Activated T-cell treated with anti-CD3 and anti-CD28 coated beads, Interleukin-2, amount 50 U/mL, for 4 hours (primary cell): ENCODE measurements around the gene NDUFA12. TPM values are rescaled to one million over a fixed set of nuclear protein-coding genes. Genes with fewer than 3 reads are reported as not detected.

Source experiments
- ATAC-seq, 2 donors: fragments of 200-7000 bp; cut with Tn5 transposase; one replicate each; pipeline ENCODE4 v1.10.0; 2021
- DNase-seq: peaks from one replicate; pipeline ENCODE4 v3.0.0-alpha.2; 2020
- H3K27me3 Mint-ChIP-seq: one replicate; pipeline ENCODE4 v1.8.0; 2021; ENCODE audit warnings: low read depth, mixed read lengths
- H3K36me3 Mint-ChIP-seq: one replicate; pipeline ENCODE4 v1.8.0; 2022; ENCODE audit warnings: mixed read lengths; ENCODE audit not compliant: insufficient read depth
- H3K4me1 Mint-ChIP-seq: one replicate; pipeline ENCODE4 v1.8.0; 2021; ENCODE audit warnings: low read depth, mixed read lengths
- H3K4me3 Mint-ChIP-seq: one replicate; pipeline ENCODE4 v1.8.0; 2021; ENCODE audit warnings: mild to moderate bottlenecking, moderate library complexity, mixed read lengths
- H3K9me3 Mint-ChIP-seq: one replicate; pipeline ENCODE4 v1.8.0; 2021; ENCODE audit warnings: mixed read lengths
- total RNA-seq, 3 donors: library from RNA; stranded (reverse); gene quantifications; one replicate each; pipeline ENCODE4 v1.2.1, GENCODE V29; 2021

The NDUFA12 gene
- total RNA-seq, 3 donors from 2014 or later = 141 to 155 (median 151) TPM

- H3K4me3 Mint-ChIP-seq = no peak overlapping the region
- H3K36me3 Mint-ChIP-seq = peaks cover 33% of the 10 kb centered on the region
- ATAC-seq (no peak), DNase-seq (no peak)
- H3K9me3 Mint-ChIP-seq = no peaks in the 10 kb centered on the region
- peaks cover 7% of the 10 kb centered on the region for H3K4me1 Mint-ChIP-seq
- H3K27me3 Mint-ChIP-seq = no peaks in the 10 kb centered on the region
These were observed 32.9 kb downstream of the NDUFA12 start for GRCh38 chr12:94970560-94970959.

- Mint-ChIP-seq H3K4me3 (no peak overlapping the region), H3K4me1 (peaks cover 6% of the 10 kb centered on the region), H3K36me3 (peaks cover 28% of the 10 kb centered on the region), H3K27me3 (no peaks in the 10 kb centered on the region), H3K9me3 (no peaks in the 10 kb centered on the region)
- DNase-seq (no peak), ATAC-seq (no peak)
These were observed 34.1 kb downstream of the NDUFA12 start for GRCh38 chr12:94969424-94969823.

- Mint-ChIP-seq H3K9me3 (no peaks in the 10 kb centered on the region), H3K36me3 (peaks cover 15% of the 10 kb centered on the region), H3K4me3 (no peak overlapping the region), H3K27me3 (no peaks in the 10 kb centered on the region), H3K4me1 (peaks cover 1% of the 10 kb centered on the region)
- ATAC-seq (no peak), DNase-seq (no peak)
These were observed 37.4 kb downstream of the NDUFA12 start for GRCh38 chr12:94965982-94966630.

DNA sequence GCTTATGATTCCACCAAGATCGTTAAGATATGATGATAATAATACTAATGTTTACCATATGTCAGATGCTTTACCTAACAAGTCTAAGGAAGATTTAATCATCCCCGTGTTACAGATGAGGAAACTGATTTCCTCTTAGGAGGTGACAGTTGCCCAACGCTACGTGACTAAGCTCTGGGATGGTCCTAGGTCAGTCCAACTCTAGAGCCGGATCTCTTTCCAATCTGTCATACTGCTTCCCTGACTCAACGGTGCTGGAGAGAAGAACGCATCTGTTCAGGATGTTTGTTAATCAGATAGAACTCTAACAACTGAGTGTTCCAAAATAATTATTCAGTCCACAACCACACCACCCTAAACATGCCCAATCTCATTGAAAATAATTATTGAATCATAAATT is 39.8 kb downstream of the NDUFA12 start:
- H3K9me3 Mint-ChIP-seq = no peaks in the 10 kb centered on the region
- ATAC-seq = no peak
- no peaks in the 10 kb centered on the region for H3K27me3 Mint-ChIP-seq
- peaks cover 4% of the 10 kb centered on the region for H3K36me3 Mint-ChIP-seq
- DNase-seq = no peak
- no peaks in the 10 kb centered on the region for H3K4me1 Mint-ChIP-seq
- H3K4me3 Mint-ChIP-seq = no peak overlapping the region

GRCh38 chr12:94962670-94963069 is 40.8 kb downstream of the NDUFA12 start:
- Mint-ChIP-seq H3K4me3 (no peak overlapping the region), H3K9me3 (no peaks in the 10 kb centered on the region), H3K36me3 (peaks cover 1% of the 10 kb centered on the region), H3K27me3 (no peaks in the 10 kb centered on the region), H3K4me1 (no peaks in the 10 kb centered on the region)
- ATAC-seq (no peak), DNase-seq (no peak)

DNA sequence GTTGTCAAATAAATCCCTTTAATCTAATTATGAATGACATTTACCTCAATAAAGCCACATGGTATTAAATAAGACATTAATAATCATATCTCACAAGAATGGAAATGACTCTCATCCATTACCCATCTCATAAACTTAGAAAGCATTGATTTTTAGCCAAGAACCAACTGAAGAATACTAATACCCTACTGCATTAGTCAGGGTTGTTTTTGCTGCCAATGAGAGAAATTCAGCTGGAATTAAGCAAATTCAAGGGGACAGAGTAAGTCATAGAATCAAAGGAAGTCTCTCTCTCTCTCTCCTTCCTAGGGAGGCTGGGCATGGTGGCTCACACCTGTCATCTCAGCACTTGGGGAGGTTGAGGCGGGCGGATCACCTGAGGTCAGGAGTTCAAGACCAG is 41.6 kb downstream of the NDUFA12 start:
- ATAC-seq = no peak

GRCh38 chr12:94961256-94961824 is 42.2 kb downstream of the NDUFA12 start:
- no peaks in the 10 kb centered on the region for H3K27me3 Mint-ChIP-seq
- no peaks in the 10 kb centered on the region for H3K4me1 Mint-ChIP-seq
- no peak for ATAC-seq

More for the DNA sequence above, 41.6 kb downstream of the NDUFA12 start:
- no peaks in the 10 kb centered on the region for H3K27me3 Mint-ChIP-seq
- no peak for DNase-seq
- H3K4me1 Mint-ChIP-seq = no peaks in the 10 kb centered on the region
- H3K4me3 Mint-ChIP-seq = no peak overlapping the region
- no peaks in the 10 kb centered on the region for H3K36me3 Mint-ChIP-seq
- no peaks in the 10 kb centered on the region for H3K9me3 Mint-ChIP-seq

DNA sequence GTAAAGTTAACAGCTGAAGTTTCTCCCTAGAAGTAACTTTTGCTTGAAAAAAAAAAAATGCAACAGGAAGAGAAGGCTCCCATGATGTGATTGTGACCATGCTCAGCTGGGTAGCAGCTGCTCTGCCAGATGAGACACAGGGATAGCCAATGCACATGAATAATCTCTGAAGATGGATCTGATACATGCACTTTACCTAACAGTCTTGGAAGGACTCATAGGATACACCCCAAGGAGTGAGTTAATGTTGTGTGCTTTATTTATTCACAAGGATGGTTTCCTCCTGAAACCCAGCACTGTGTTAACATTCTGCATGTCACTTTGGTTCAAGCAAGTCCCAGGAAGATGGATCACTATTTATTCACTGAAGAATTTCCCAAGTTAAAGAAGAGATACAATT is 46.5 kb downstream of the NDUFA12 start:
- ATAC-seq = no peak
- Mint-ChIP-seq H3K9me3 (no peaks in the 10 kb centered on the region), H3K4me3 (no peak overlapping the region), H3K27me3 (peaks cover 6% of the 10 kb centered on the region), H3K36me3 (no peaks in the 10 kb centered on the region), H3K4me1 (no peaks in the 10 kb centered on the region)
- no peak for DNase-seq

More at GRCh38 chr12:94961256-94961824, 42.2 kb downstream of the NDUFA12 start:
- no peaks in the 10 kb centered on the region for H3K9me3 Mint-ChIP-seq
- no peak overlapping the region for H3K4me3 Mint-ChIP-seq
- no peaks in the 10 kb centered on the region for H3K36me3 Mint-ChIP-seq
- no peak for DNase-seq

DNA sequence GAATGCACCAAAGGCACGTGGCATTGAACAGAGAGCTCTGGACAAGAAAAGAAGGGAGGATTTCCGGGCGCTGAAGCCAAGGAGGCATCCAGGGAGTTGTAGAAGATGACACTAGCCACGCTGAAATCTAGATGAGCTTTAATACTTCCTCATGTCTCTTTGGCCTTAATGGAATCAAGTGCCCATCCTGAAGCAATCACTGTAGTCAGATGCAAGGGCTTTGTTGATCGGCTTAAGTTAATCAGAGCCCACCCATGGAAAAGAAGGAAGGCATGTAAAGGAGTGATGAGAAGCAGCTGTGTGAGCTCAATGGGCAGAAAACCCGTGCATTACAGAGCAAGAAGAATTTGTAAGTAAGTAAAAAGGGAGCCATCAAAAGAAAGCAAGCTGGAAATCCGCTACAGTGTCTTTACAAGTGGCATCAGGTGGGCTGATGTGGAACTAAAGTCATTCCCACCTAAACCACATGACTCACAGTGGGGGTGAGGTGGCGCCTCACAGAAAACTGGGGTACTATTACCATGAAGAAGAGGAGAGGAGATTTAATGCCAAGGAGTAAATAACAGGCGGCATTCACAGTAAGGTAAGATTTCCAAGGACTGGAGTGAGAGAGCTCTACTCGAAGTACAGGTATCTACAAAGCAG is 48.4 kb downstream of the NDUFA12 start:
- Mint-ChIP-seq H3K36me3 (no peaks in the 10 kb centered on the region), H3K27me3 (peaks cover 7% of the 10 kb centered on the region), H3K4me3 (no peak overlapping the region), H3K4me1 (no peaks in the 10 kb centered on the region), H3K9me3 (no peaks in the 10 kb centered on the region)
- DNase-seq = no peak
- ATAC-seq = no peak

DNA sequence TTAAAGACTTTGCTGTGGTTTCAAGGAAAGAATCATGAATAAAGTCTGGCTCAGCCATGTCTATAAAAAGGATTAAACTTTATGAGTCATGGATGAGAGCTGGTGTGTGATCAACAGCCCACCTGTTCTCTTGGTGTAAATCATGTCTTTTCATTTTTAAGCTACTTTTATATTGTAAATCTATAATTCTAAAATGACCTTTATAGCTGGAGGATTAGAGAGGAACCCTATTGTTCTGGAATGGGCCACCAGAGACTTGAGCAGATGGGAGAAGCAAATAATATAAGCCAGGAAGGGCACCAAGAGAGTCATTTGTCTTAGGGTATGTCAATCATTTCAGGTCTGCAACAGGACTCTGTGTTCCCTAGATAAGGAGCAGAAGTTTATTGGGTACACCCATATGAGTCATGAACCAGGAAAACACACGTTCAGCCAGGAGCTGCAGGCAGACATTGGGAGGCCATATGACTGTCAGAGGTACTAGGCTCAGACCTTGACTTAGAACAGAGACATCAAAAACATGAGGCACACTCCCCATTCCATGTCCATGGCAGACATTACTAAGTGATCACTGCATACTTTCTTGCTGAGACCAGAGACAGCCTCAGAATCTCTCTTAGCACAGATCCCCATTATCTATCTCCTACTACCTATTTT is 49.3 kb downstream of the NDUFA12 start:
- H3K4me1 Mint-ChIP-seq = no peaks in the 10 kb centered on the region
- ATAC-seq = no peak
- H3K27me3 Mint-ChIP-seq = peaks cover 8% of the 10 kb centered on the region
- DNase-seq = no peak
- H3K4me3 Mint-ChIP-seq = no peak overlapping the region
- no peaks in the 10 kb centered on the region for H3K9me3 Mint-ChIP-seq
- H3K36me3 Mint-ChIP-seq = no peaks in the 10 kb centered on the region

- no peak for ATAC-seq
- peaks cover 9% of the 10 kb centered on the region for H3K27me3 Mint-ChIP-seq
These were observed 51.2 kb downstream of the NDUFA12 start for GRCh38 chr12:94952325-94952724.

DNA sequence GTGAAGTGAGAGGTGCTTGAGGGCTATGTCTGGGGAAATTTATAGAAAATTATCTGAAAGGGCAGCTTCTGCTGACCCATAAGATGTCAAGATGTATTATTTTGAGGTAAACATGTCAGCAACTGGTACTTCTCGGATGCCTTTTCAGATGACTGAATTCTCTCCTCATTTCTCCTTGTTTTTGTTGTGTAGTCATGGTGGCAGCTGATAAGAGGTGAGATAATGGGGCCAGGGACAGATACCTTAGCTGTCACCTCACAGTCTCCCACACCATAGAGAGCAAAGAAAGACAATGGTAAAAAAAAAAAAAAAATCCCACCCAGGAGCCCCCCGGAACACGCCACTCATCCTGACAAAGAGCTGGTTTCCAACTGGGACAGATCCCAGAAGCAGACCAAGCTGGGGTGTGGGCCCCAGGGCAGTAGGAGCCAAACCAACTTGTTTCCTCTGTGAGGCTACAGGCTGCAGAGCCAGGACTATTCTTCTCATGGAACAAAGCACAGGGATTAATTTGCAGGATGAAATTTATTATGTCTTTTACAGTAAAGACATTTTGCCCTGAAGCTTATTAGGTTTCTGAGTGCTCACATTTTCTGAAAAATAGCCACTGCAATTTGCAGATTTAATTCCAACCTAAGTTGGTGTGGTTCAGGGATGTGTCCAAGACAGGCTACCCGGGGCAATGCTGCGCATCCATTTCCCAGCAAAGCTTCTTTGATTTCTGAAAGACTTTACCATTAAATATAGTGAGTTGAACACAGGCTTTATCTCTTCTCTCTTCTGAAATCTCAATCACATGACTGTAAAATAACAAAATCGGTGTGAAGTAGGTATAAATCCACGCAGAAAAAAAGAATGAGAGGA is 52.2 kb downstream of the NDUFA12 start:
- H3K9me3 Mint-ChIP-seq = no peaks in the 10 kb centered on the region
- no peaks in the 10 kb centered on the region for H3K4me1 Mint-ChIP-seq
- H3K4me3 Mint-ChIP-seq = no peak overlapping the region
- H3K36me3 Mint-ChIP-seq = no peaks in the 10 kb centered on the region
- DNase-seq = no peak
- no peak for ATAC-seq
- peaks cover 9% of the 10 kb centered on the region for H3K27me3 Mint-ChIP-seq

More at GRCh38 chr12:94952325-94952724, 51.2 kb downstream of the NDUFA12 start:
- no peaks in the 10 kb centered on the region for H3K4me1 Mint-ChIP-seq
- no peaks in the 10 kb centered on the region for H3K36me3 Mint-ChIP-seq
- no peak overlapping the region for H3K4me3 Mint-ChIP-seq
- H3K9me3 Mint-ChIP-seq = no peaks in the 10 kb centered on the region
- no peak for DNase-seq

DNA sequence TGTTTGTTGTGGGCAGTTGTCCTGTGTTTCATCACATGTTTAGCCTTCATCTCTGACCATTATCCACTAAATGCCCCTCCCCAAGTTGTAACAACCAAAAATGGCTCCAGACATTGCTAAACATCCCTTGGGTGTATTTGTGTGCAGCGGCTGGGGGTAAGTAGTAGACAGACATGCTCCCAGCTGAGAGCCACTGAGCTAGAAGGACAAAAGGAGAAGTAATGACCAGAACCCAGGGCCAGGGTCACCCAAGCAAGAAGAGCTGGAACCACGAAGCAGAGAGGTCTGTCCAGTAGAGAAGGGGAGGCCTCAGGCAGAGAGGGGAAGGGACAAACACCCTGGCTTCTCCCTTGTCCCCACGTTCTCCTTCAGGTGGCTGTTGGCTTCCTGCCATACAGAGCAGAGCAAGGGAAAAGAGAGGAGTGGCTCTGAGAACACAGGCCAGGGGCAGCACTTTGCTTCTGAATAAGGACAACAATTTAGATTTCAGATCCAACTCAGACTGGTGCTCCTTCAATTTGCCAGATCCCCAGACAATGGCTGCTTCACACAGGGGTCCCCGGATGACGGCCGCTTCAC is 55.2 kb downstream of the NDUFA12 start:
- Mint-ChIP-seq H3K36me3 (peaks cover 3% of the 10 kb centered on the region), H3K9me3 (peaks cover 11% of the 10 kb centered on the region), H3K4me1 (peaks cover 15% of the 10 kb centered on the region), H3K27me3 (peaks cover 8% of the 10 kb centered on the region), H3K4me3 (no peak overlapping the region)
- no peak for ATAC-seq
- DNase-seq = no peak

DNA sequence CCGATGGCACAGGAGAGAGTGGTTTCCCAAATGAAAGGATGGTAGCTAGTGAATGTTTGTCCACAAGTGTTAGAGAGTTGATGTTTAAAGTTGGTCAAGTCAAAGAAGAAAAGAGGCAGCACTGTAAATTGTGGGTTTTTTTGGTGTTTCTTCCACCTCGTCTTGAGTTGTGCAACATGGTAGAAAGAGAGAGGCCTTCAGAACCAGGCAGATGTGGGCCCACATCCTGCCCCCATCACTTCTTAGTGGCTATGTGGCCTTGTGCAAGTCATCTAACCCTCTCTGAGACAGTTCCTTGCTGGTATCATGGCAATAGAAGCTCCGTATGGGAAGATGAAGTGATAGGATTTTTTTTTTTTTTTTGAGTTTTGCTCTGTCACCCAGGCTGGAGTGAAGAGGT is 60.8 kb downstream of the NDUFA12 start:
- H3K4me1 Mint-ChIP-seq = peaks cover 42% of the 10 kb centered on the region
- peaks cover 2% of the 10 kb centered on the region for H3K27me3 Mint-ChIP-seq
- H3K9me3 Mint-ChIP-seq = peaks cover 11% of the 10 kb centered on the region
- H3K36me3 Mint-ChIP-seq = peaks cover 3% of the 10 kb centered on the region
- no peak for DNase-seq
- H3K4me3 Mint-ChIP-seq = no peak overlapping the region
- ATAC-seq = no peak
